Neural progenitor cell (in vitro differentiated cells): ENCODE measurements around the gene SLC37A4. TPM values are rescaled to one million over a fixed set of nuclear protein-coding genes. Genes with fewer than 3 reads are reported as not detected.
"Not testable (repeated sequence)": the region's sequence is repeated elsewhere in the genome, so short reads cannot be mapped to it uniquely, and the experiment has no call there.

ENCODE experiments used
- DNase-seq: peaks from one replicate; pipeline ENCODE4 v3.0.0-alpha.2; 2016; ENCODE audit warnings: low spot score
- H2AFZ ChIP-seq: fragments of 200-600 bp; sonication (generic); replicated peaks from 2 replicates; pipeline ENCODE4 v1.6.1; 2016; ENCODE audit warnings: antibody characterized with exemption
- H3F3A ChIP-seq: fragments of 200-600 bp; sonication (generic); 2 replicates; pipeline ENCODE4 v1.6.1; 2016; ENCODE audit warnings: antibody characterized with exemption, low read depth
- H3K27ac ChIP-seq: fragments of 200-600 bp; sonication (generic); 2 replicates; pipeline ENCODE4 v1.5.1; 2016; ENCODE audit warnings: mild to moderate bottlenecking
- H3K27me3 ChIP-seq: fragments of 200-600 bp; sonication (generic); 2 replicates; pipeline ENCODE4 v1.6.1; 2016; ENCODE audit warnings: mild to moderate bottlenecking, moderate library complexity
- H3K36me3 ChIP-seq: fragments of 200-600 bp; sonication (generic); 2 replicates; pipeline ENCODE4 v1.5.1; 2016
- H3K4me1 ChIP-seq: fragments of 200-600 bp; sonication (generic); 2 replicates; pipeline ENCODE4 v1.6.1; 2016; ENCODE audit warnings: mixed run types
- H3K4me2 ChIP-seq: fragments of 200-600 bp; sonication (generic); 2 replicates; pipeline ENCODE4 v1.6.1; 2016
- H3K4me3 ChIP-seq: fragments of 200-600 bp; sonication (generic); 2 replicates; pipeline ENCODE4 v1.5.1; 2016
- H3K79me2 ChIP-seq: fragments of 200-600 bp; sonication (generic); 2 replicates; pipeline ENCODE4 v1.6.1; 2016; ENCODE audit warnings: low read depth
- H3K9ac ChIP-seq: fragments of 200-600 bp; sonication (generic); 2 replicates; pipeline ENCODE4 v1.6.1; 2016
- H3K9me3 ChIP-seq: fragments of 200-600 bp; sonication (generic); 2 replicates; pipeline ENCODE4 v1.5.1; 2016; ENCODE audit warnings: low read depth
- H4K20me1 ChIP-seq: fragments of 200-600 bp; sonication (generic); 2 replicates; pipeline ENCODE4 v1.6.1; 2016; ENCODE audit warnings: low read depth
- H3K27ac Mint-ChIP-seq: 3 replicates; pipeline ENCODE4 v1.8.0; 2021; ENCODE audit warnings: mixed read lengths
- H3K27me3 Mint-ChIP-seq: 2 replicates; pipeline ENCODE4 v1.8.0; 2022; ENCODE audit warnings: low read depth, mild to moderate bottlenecking, inconsistent platforms, moderate library complexity, mixed read lengths; ENCODE audit not compliant: insufficient read depth
- H3K36me3 Mint-ChIP-seq: 3 replicates; pipeline ENCODE4 v1.8.0; 2021; ENCODE audit warnings: mixed read lengths
- H3K4me1 Mint-ChIP-seq: 3 replicates; pipeline ENCODE4 v1.8.0; 2021; ENCODE audit warnings: mixed read lengths
- H3K4me3 Mint-ChIP-seq: 3 replicates; pipeline ENCODE4 v1.8.0; 2021; ENCODE audit warnings: mild to moderate bottlenecking, moderate library complexity, mixed read lengths
- H3K9me3 Mint-ChIP-seq: 3 replicates; pipeline ENCODE4 v1.8.0; 2020; ENCODE audit warnings: mixed read lengths
- CTCF ChIP-seq: fragments of 200-600 bp; sonication (generic); IDR thresholded peaks from 2 replicates; pipeline ENCODE4 v1.5.1; 2017; ENCODE audit warnings: antibody characterized with exemption, mild to moderate bottlenecking
- EZH2 ChIP-seq: fragments of 200-600 bp; sonication (generic); IDR thresholded peaks from 2 replicates; pipeline ENCODE4 v1.6.1; 2017; ENCODE audit warnings: antibody characterized with exemption, mild to moderate bottlenecking, moderate library complexity
- EZH2phosphoT487 ChIP-seq: fragments of 200-600 bp; sonication (generic); IDR thresholded peaks from 2 replicates; pipeline ENCODE4 v1.6.1; 2017; ENCODE audit warnings: antibody characterized with exemption
- total RNA-seq: library from RNA; depleted of rRNA; stranded (reverse); fragments of >200 nt; gene quantifications from 2 replicates; pipeline ENCODE4 v1.2.3, GENCODE V29; 2015; ENCODE audit warnings: low replicate concordance

Gene SLC37A4
- total RNA-seq, 1 donor from 2014 or later: 55.2 TPM

GRCh38 chr11:118996926-118997626, 33.6 kb downstream of the SLC37A4 start:
- Mint-ChIP-seq H3K9me3 (no peaks in the 10 kb centered on the region), H3K27me3 (no peaks in the 10 kb centered on the region), H3K4me1 (peaks cover 25% of the 10 kb centered on the region), H3K27ac (peak overlapping the region; percentile 44), H3K4me3 (peak overlapping the region; percentile 99), H3K36me3 (peaks cover 19% of the 10 kb centered on the region)
- TF ChIP-seq EZH2: no peak
- peak; percentile 29 for TF ChIP-seq CTCF
- Histone ChIP-seq H3K4me1 (peaks cover 14% of the 10 kb centered on the region), H3K9ac (peak overlapping the region; percentile 42), H3F3A (peaks cover 16% of the 10 kb centered on the region), H3K27ac (no peak overlapping the region), H3K9me3 (no peaks in the 10 kb centered on the region), H2AFZ (peak overlapping the region; percentile 85), H3K4me3 (peak overlapping the region; percentile 91), H3K27me3 (no peaks in the 10 kb centered on the region), H3K4me2 (peak overlapping the region; percentile 86), H3K36me3 (peaks cover 12% of the 10 kb centered on the region), H3K79me2 (peaks cover 60% of the 10 kb centered on the region), H4K20me1 (no peaks in the 10 kb centered on the region)
- DNase-seq: peak; percentile 18

- not testable (repeated sequence) for H3K27ac ChIP-seq, H3K27ac Mint-ChIP-seq, H3K4me3 Mint-ChIP-seq, H3K4me1 Mint-ChIP-seq, H3F3A ChIP-seq, H3K9me3 Mint-ChIP-seq, H3K36me3 ChIP-seq, H3K4me1 ChIP-seq, H3K79me2 ChIP-seq, H3K27me3 Mint-ChIP-seq, H3K9me3 ChIP-seq, H4K20me1 ChIP-seq, H3K27me3 ChIP-seq, H3K4me2 ChIP-seq, H2AFZ ChIP-seq, H3K4me3 ChIP-seq, H3K9ac ChIP-seq, DNase-seq
- peaks cover 12% of the 10 kb centered on the region for H3K36me3 Mint-ChIP-seq
Measured at GRCh38 chr11:118991486-118992038, 39.1 kb downstream of the SLC37A4 start.

GRCh38 chr11:118988280-118988679, 42.4 kb downstream of the SLC37A4 start:
- H3K36me3 Mint-ChIP-seq: peaks cover 3% of the 10 kb centered on the region
- Histone ChIP-seq H3K79me2 (no peaks in the 10 kb centered on the region), H3K4me2 (no peak overlapping the region), H3K27ac (no peak overlapping the region), H3K9me3 (no peaks in the 10 kb centered on the region), H3K36me3 (no peaks in the 10 kb centered on the region), H3K27me3 (no peaks in the 10 kb centered on the region), H3F3A (no peaks in the 10 kb centered on the region), H2AFZ (no peak overlapping the region), H3K4me1 (no peaks in the 10 kb centered on the region), H4K20me1 (no peaks in the 10 kb centered on the region), H3K9ac (no peak overlapping the region), H3K4me3 (no peak overlapping the region)
- no peaks in the 10 kb centered on the region for H3K9me3 Mint-ChIP-seq
- H3K4me1 Mint-ChIP-seq: no peaks in the 10 kb centered on the region
- no peak overlapping the region for H3K27ac Mint-ChIP-seq
- H3K4me3 Mint-ChIP-seq: no peak overlapping the region
- DNase-seq: no peak
- no peaks in the 10 kb centered on the region for H3K27me3 Mint-ChIP-seq
- TF ChIP-seq EZH2phosphoT487: no peak
- TF ChIP-seq CTCF: no peak
- no peak for TF ChIP-seq EZH2

- H3K27ac ChIP-seq: no peak overlapping the region
- Mint-ChIP-seq H3K9me3 (no peaks in the 10 kb centered on the region), H3K36me3 (no peaks in the 10 kb centered on the region), H3K4me3 (no peak overlapping the region), H3K27me3 (no peaks in the 10 kb centered on the region), H3K27ac (no peak overlapping the region), H3K4me1 (peaks cover 6% of the 10 kb centered on the region)
- H4K20me1 ChIP-seq: no peaks in the 10 kb centered on the region
- H3K79me2 ChIP-seq: no peaks in the 10 kb centered on the region
- H3K4me1 ChIP-seq: peaks cover 1% of the 10 kb centered on the region
- H3K27me3 ChIP-seq: no peaks in the 10 kb centered on the region
- H2AFZ ChIP-seq: no peak overlapping the region
- no peak overlapping the region for H3K9ac ChIP-seq
- no peaks in the 10 kb centered on the region for H3K36me3 ChIP-seq
- no peak overlapping the region for H3K4me3 ChIP-seq
- no peaks in the 10 kb centered on the region for H3K9me3 ChIP-seq
- TF ChIP-seq EZH2 (no peak), CTCF (no peak), EZH2phosphoT487 (no peak)
- no peak for DNase-seq
- no peak overlapping the region for H3K4me2 ChIP-seq
- peaks cover 7% of the 10 kb centered on the region for H3F3A ChIP-seq
Measured at GRCh38 chr11:118984825-118985224, 45.9 kb downstream of the SLC37A4 start.

- H3K4me2 ChIP-seq, H3K27me3 Mint-ChIP-seq, H3K36me3 ChIP-seq, H3K79me2 ChIP-seq, DNase-seq, H3K4me3 ChIP-seq, H3K36me3 Mint-ChIP-seq, H2AFZ ChIP-seq, H3K4me1 ChIP-seq, H3K9me3 Mint-ChIP-seq, H3K27ac Mint-ChIP-seq, H3K27me3 ChIP-seq, H4K20me1 ChIP-seq, H3K9ac ChIP-seq, H3K9me3 ChIP-seq, H3K4me3 Mint-ChIP-seq, H3K27ac ChIP-seq: not testable (repeated sequence)
- peaks cover 11% of the 10 kb centered on the region for H3K4me1 Mint-ChIP-seq
- H3F3A ChIP-seq: peaks cover 12% of the 10 kb centered on the region
Measured at GRCh38 chr11:118984337-118984736, 46.3 kb downstream of the SLC37A4 start.
